ENCODE measurements around the gene LHFPL6.

- TF ChIP-seq CTCF (IDR thresholded peaks at IDR 0.05) (no peak), POLR2AphosphoS5 (IDR thresholded peaks at IDR 0.05) (no peak), POLR2A (IDR thresholded peaks at IDR 0.05) (no peak)
These were observed 237.1 kb downstream of the LHFPL6 start for GRCh38 chr13:39365879-39366278.

Measured in prostate gland (tissue), 2 donors.